ENCODE data around the gene OR2AE1.
"Not testable (repeated sequence)": the region's sequence is repeated elsewhere in the genome, so short reads cannot be mapped to it uniquely, and the experiment has no call there.

- not testable (repeated sequence) for TF ChIP-seq POLR2AphosphoS5, POLR2A (IDR thresholded peaks at IDR 0.05; ENCODE audit: low read depth, low read length)
Measured at GRCh38 chr7:99890348-99890747, 13.5 kb upstream of the OR2AE1 start.

All from GM12892 (cell line).